Measurements from ENCODE around the gene TIMM21.

TIMM21 gene

GRCh38 chr18:74148543-74149070 is 284 bp downstream of the TIMM21 start:
- no peak for DNase-seq

DNA sequence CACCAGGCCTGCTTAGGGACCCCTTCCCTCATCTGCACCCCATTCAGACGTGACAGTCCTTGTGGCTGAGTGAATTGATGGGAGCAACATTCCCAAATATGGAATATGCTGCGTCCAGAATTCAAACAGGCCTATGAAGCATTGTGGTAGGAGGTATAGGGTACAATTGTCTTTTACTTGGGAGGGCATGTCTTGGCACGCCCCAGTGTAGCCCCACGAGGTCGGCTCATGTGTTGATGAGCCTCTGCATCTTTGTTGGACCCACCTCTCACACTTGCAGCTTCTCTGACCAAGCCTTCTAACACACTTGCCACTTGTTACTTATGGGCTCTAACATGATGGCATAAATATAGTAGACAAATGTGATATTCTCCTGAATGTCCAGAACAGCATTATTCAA is 1.6 kb downstream of the TIMM21 start:
- DNase-seq = no peak

DNA sequence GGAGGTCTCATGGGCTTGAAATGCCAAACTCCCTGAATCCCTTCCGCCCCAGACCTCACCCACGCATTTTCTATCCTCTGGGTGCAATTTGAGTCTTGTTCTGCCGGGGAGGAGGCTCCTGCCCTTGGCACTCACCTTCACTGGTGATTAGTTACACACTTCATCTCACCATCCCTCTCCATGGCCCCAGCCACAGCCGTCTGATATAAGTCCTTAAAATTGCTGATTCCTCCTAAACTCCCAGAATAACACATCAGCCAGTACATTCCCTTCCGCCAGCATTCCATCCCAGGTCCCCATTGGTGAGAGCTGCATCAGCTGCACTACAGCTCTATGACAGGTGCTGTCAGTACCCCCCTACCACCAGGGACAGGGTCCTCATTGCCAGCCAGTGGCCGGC is 3.9 kb downstream of the TIMM21 start:
- no peak for DNase-seq

- DNase-seq = no peak
Observed at GRCh38 chr18:74152857-74153256, 4.5 kb downstream of the TIMM21 start.

GRCh38 chr18:74153377-74153776 is 5.1 kb downstream of the TIMM21 start:
- no peak for DNase-seq

- DNase-seq = no peak
Observed at GRCh38 chr18:74153793-74154192, 5.5 kb downstream of the TIMM21 start.

DNA sequence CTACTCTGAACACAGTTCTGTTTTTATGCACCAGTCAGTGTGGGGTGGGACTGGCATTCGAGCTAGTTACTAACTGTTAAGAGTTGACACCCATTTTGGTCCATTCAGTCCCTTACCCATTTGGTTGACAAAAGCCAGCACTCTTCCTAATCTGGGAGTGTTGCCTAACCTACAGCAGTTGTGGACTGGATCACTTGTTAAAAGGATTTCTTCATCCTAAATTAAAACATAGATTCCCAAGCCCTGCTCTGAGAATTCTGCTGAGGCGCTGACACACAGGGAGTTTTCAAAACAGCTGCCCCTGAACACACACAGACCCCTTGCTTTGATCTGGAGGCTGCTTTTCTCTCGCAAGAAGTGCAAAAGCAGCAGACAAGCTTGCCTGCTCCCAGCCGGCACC is 6.4 kb downstream of the TIMM21 start:
- no peak for DNase-seq

- no peak for DNase-seq
Observed at GRCh38 chr18:74155276-74155675, 7.0 kb downstream of the TIMM21 start.

- DNase-seq = no peak
Observed at GRCh38 chr18:74163019-74163660, 14.8 kb downstream of the TIMM21 start.

DNA sequence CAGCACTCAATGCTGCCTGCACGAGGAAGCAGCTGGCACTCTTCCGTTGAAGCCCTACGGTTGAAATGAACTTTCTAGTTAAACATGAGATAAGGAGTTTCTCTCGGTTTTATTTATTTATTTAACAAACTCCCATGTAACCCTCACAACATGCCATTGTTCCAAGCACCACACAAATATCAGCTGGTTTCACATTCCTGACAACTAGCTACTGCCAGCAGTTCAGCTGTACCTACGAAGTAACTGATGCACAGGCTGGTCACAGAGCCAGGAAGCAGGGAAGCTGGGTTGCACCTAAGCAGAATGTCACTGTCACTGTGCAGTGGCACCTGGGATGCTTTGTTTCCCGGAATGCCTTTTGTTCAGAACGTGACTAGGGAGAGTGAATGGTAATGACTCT is 18.1 kb downstream of the TIMM21 start:
- DNase-seq = no peak

DNA sequence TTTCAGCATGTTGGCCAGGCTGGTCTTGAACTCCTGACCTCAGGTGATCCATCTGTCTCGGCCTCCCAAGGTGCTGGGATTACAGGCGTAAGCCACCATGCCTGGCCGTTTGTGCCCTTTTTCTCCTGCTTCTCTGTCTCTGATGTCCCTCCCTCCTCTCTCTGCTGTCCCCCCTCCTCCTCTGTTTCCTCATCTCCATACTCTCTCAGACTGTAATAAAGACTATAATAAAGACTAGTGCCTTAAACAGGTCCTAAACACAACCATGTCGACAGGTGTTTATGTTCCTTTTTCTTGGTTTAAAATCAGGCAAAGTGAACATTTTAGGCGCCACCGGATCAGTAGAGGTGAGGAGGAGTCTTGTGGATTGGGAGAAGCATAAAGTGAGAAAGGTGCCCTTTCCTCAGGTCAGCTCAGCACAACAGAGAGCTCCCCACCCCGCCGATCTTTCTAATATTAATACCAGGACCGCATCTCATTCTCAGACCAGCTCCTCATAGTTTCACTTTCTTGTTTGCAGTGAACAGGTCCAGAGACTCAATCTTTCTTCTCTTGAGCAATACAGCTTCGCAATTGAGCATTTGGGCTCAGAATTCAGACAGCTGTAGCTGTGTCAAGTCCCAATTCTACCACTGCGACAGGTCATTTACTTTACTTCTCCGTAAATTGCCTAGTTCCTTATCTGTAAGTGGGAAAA is 23.7 kb downstream of the TIMM21 start:
- no peak for DNase-seq

- DNase-seq = no peak
Observed at GRCh38 chr18:74172697-74173433, 24.5 kb downstream of the TIMM21 start.

DNA sequence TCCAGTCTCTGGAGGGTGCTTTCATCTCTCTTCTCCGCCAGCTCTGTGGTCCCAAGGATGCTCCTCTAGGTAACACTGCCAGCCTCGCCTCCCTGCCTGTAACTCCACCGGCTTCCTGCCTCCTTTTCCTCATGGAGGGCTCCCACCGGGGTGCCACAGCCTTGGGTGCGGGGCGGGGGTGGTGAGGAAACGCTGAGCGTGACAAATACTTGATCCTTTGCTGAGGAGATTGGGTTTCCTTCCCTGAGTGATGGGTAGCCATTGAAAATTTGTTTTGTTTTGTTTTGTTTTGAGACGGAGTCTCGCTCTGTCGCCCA is 25.1 kb downstream of the TIMM21 start:
- DNase-seq = no peak

GRCh38 chr18:74175658-74176057 is 27.3 kb downstream of the TIMM21 start:
- no peak for DNase-seq

- no peak for DNase-seq
Observed at GRCh38 chr18:74178884-74179283, 30.6 kb downstream of the TIMM21 start.

DNA sequence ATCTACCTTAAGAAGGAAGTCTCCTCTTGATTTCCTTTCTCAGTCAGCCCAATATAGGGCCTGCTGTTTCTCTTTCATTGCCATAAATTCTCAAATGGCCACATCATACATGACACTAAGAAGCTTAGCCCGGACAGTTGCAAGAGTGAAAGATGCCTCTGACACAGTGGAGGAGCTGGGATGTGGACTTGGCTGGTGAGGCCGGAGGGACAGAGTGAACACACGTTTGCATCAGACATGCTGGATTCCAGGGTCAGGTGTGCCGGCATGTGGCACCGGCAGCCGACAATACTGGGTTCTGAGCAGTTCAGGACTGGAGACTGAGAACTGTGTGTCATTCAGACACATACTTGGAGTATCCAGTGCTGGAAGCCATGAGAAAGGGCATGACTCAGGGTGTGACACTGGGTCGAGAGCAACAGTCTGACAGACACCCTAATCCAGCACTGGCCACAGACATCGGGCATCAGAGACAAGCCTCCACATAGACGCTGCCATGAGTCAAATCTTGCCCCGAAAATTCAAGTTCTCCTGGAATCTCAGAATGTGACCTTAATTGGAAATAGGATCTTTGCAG is 31.4 kb downstream of the TIMM21 start:
- DNase-seq = no peak

DNA sequence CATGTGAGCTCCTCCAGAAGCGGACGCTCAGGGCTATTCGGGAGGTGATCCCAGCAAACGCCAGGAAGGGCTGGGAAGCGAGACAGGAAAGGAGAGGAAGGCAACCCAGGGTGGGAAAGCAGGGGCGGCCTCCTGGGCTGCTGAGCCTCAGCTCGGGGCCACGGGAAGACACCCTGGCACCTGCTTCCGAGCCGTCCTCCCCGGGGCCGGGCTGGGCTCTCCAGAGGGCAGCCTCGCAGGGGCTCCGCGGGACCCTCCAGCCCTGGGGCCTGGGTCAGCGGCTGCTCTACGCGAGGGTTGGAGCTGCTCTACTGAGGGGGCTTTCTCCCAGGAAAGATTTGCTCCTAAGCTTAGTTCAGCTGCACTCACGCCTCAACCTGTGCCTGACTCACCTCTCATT is 34.0 kb downstream of the TIMM21 start:
- no peak for DNase-seq

DNA sequence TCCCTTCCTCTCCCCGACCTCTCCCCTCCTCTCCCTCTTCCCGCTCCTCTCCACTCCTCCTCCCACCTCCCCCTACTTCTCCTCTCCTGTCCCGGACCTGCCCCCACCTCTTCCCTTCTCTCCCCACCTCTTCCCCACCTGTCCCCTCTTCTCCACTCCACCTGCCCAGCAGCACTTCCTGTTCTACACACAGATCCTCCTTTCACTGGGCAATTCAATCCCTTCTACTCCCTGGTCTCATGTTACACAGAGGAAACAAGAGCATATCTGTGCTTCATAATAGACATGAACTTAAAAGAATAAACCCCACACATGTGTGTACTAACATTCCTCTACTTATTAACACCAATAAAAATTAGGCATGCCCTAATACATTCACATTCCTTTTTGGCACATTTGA is 34.8 kb downstream of the TIMM21 start:
- DNase-seq = no peak

GRCh38 chr18:74184875-74185274 is 36.6 kb downstream of the TIMM21 start:
- no peak for DNase-seq

DNA sequence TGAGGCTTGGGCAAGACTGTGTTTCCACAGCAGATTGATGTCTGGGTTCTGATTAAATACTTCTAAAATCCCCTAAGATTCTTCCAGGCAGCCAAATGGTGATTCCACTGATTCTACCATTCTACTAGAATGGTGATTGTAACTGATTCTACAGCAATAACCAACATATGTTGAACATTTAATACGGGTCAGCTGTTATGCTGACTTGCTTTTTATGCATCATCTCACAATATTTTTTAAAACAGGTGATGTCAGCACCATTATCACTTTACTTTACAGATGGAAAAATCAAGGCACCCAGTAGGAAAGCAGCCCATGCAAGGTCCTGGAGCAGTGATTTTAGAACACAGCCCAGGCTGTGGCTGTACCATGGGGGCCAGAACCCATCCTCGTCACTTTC is 37.5 kb downstream of the TIMM21 start:
- DNase-seq = no peak

DNA sequence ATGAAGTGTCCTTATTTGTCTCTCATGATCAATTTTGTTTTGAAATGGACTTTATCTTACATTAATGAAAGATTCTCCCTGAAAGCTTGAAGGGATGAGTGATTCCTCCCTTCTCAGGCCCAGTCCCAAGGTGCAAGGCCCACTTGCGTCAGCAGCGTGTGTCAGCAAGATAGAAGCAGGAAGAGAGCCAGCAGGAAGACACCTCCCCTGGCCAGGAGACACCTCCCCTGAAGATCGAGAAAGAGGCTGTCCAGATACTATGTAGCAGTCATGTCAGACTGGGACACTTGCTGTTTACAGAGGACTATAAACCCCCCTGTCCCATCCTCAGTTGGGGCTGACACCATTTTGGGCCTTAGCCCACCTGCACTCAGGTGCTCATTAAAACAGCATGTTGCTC is 38.3 kb downstream of the TIMM21 start:
- DNase-seq = no peak

GRCh38 chr18:74190086-74190485 is 41.8 kb downstream of the TIMM21 start:
- DNase-seq = no peak

- DNase-seq = no peak
Observed at GRCh38 chr18:74191577-74191976, 43.3 kb downstream of the TIMM21 start.

DNA sequence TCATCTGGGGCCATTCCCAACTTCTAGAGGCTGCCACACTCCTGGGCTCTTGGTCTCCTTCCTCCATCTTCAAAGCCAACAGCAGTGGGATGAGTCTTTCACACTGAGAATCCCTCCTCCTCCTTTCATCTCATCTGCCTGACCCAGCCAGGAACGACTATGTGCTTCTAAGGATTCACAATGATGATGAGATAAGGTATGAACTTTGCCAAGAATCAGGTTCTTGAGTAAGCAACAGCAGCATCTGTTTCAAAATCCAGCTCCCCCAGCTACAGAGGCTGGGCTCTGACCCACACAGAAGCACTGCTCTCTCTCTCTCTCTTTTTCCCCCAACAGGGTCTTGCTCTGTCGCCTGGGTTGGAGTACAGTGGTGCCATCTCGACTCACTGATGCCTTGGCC is 46.4 kb downstream of the TIMM21 start:
- no peak for DNase-seq
